ENCODE data around the gene ACVRL1.

The ACVRL1 gene

DNA sequence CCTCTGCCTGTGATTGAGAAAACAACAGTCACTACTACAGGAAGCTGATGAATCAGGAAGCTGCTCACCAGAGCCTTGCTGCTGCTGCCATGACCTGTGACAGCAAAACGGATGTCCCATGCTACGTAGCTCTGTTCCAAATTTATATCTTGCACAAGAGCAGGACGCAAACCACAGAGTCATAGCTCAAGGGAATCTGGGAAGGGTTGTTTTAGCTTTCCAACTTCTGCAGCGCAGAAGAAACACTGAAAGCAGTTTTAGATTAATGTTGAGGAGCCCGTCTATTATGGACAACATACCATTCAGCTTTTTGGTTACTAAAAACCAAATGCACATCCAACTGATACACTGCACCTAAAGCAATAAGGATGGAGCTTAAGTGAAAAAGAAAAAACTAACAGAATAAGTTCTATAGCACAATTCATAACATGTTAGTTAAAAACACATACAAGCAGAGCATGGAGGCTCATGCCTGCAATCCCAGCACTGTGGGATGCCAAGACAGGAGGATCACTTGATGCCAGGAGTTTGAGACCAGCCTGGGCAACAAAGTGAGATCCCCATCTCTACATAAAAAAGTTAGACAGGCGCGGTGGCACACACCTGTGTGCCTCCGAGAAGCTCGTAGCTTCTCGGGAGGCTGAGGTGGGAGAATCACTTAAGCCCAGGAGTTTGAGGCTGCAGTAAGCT lies 21.1 kb upstream of the ACVRL1 start:
- peak overlapping the region in 1 of 2 experiments; percentile 1 for H3K4me3 ChIP-seq (ENCODE audit: low read depth in 1 of 2, low read length in 1 of 2)
- no peaks in the 10 kb centered on the region for H3K36me3 ChIP-seq
- peak overlapping the region; percentile 73 for H3K27ac ChIP-seq
- H3K27me3 ChIP-seq, result peaks cover 5% of the 10 kb centered on the region
- H3K4me1 ChIP-seq (ENCODE audit: control insufficient read depth in 1 of 2, insufficient read depth in 1 of 2, low read depth in 1 of 2, low read length in 1 of 2), result peaks cover 7 to 10% of the 10 kb centered on the region in 2 experiments
- TF ChIP-seq, protein P1, sequence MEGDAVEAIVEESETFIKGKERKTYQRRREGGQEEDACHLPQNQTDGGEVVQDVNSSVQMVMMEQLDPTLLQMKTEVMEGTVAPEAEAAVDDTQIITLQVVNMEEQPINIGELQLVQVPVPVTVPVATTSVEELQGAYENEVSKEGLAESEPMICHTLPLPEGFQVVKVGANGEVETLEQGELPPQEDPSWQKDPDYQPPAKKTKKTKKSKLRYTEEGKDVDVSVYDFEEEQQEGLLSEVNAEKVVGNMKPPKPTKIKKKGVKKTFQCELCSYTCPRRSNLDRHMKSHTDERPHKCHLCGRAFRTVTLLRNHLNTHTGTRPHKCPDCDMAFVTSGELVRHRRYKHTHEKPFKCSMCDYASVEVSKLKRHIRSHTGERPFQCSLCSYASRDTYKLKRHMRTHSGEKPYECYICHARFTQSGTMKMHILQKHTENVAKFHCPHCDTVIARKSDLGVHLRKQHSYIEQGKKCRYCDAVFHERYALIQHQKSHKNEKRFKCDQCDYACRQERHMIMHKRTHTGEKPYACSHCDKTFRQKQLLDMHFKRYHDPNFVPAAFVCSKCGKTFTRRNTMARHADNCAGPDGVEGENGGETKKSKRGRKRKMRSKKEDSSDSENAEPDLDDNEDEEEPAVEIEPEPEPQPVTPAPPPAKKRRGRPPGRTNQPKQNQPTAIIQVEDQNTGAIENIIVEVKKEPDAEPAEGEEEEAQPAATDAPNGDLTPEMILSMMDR (IDR thresholded peaks at IDR 0.05), result no peak
- no peaks in the 10 kb centered on the region for H3K9me3 ChIP-seq

GRCh38 chr12:51887476-51888315 lies 19.6 kb upstream of the ACVRL1 start, which contains the start of gene ANKRD33:
Gene ANKRD33 (plus strand): TSS chr12:51888103. CDS start chr12:51888187, 84 bp downstream.
- H3K36me3 ChIP-seq, result no peaks in the 10 kb centered on the region
- H3K4me1 ChIP-seq (ENCODE audit: control insufficient read depth in 1 of 2, insufficient read depth in 1 of 2, low read depth in 1 of 2, low read length in 1 of 2), result peaks cover 7 to 10% of the 10 kb centered on the region in 2 experiments
- H3K4me3 ChIP-seq (ENCODE audit: low read depth in 1 of 2, low read length in 1 of 2), result no peak within 1 kb of the TSS
- H3K27me3 ChIP-seq, result peaks cover 5% of the 10 kb centered on the region
- TF ChIP-seq, protein P1 (IDR thresholded peaks at IDR 0.05), result no peak
- no peaks in the 10 kb centered on the region for H3K9me3 ChIP-seq
- H3K27ac ChIP-seq, result no peak within 1 kb of the TSS

GRCh38 chr12:51888316-51889215 lies 18.7 kb upstream of the ACVRL1 start:
- Histone ChIP-seq H3K27ac (no peak overlapping the region), H3K4me3 (ENCODE audit: low read depth in 1 of 2, low read length in 1 of 2) (no peak overlapping the region), H3K9me3 (no peaks in the 10 kb centered on the region), H3K4me1 (ENCODE audit: control insufficient read depth in 1 of 2, insufficient read depth in 1 of 2, low read depth in 1 of 2, low read length in 1 of 2) (peaks cover 7 to 10% of the 10 kb centered on the region in 2 experiments), H3K36me3 (no peaks in the 10 kb centered on the region), H3K27me3 (peaks cover 5% of the 10 kb centered on the region)
- TF ChIP-seq, protein P1 (IDR thresholded peaks at IDR 0.05), result no peak

GRCh38 chr12:51889216-51890132 lies 17.8 kb upstream of the ACVRL1 start:
- H3K9me3 ChIP-seq, result no peaks in the 10 kb centered on the region
- peaks cover 5% of the 10 kb centered on the region for H3K27me3 ChIP-seq
- TF ChIP-seq, protein P1 (IDR thresholded peaks at IDR 0.05), result no peak
- H3K4me1 ChIP-seq (ENCODE audit: control insufficient read depth in 1 of 2, insufficient read depth in 1 of 2, low read depth in 1 of 2, low read length in 1 of 2), result peaks cover 7 to 10% of the 10 kb centered on the region in 2 experiments
- H3K4me3 ChIP-seq (ENCODE audit: low read depth in 1 of 2, low read length in 1 of 2), result no peak overlapping the region
- H3K27ac ChIP-seq, result no peak overlapping the region
- no peaks in the 10 kb centered on the region for H3K36me3 ChIP-seq
